Kidney (tissue), 14 donors: Measurements from ENCODE around the gene UBE2D1. TPM values are rescaled to one million over a fixed set of nuclear protein-coding genes. Genes with fewer than 3 reads are reported as not detected.

Experiments used
- DNase-seq, 5 donors: peaks; one replicate each; pipeline ENCODE4 v3.0.0-alpha.2; 2013 to 2020
- FAIRE-seq: peaks from 2 replicates; lab custom pipeline; 2012; peaks lifted over from hg19 to GRCh38; lab: Jason Lieb, UNC
- H3K27ac ChIP-seq, 2 donors: one replicate each; pipeline ENCODE4 v1.7.0; 2013; ENCODE audit warnings: low read depth in 2 of 2, low read length in 2 of 2, inconsistent platforms in 1 of 2
- H3K27me3 ChIP-seq: one replicate; pipeline ENCODE4 v1.7.1; 2013; ENCODE audit warnings: low read length, inconsistent platforms; ENCODE audit not compliant: control insufficient read depth, insufficient read depth
- H3K36me3 ChIP-seq, 3 donors: one replicate each; pipeline versions ENCODE4 v1.7.0 to v1.7.1; 2013; ENCODE audit warnings: low read length in 3 of 3, control low read depth in 1 of 3, inconsistent platforms in 1 of 3; ENCODE audit not compliant: insufficient read depth in 3 of 3, control insufficient read depth in 2 of 3
- H3K4me1 ChIP-seq, 3 donors: one replicate each; pipeline versions ENCODE4 v1.7.0 to v1.7.1; 2013; ENCODE audit warnings: low read length in 3 of 3, inconsistent platforms in 1 of 3, low read depth in 1 of 3; ENCODE audit not compliant: control insufficient read depth in 2 of 3, insufficient read depth in 2 of 3
- H3K4me3 ChIP-seq, 3 donors: one replicate each; pipeline versions ENCODE4 v1.7.0 to v1.8.1; 2013; ENCODE audit warnings: low read length in 3 of 3, control low read depth in 1 of 3, inconsistent platforms in 1 of 3
- H3K9ac ChIP-seq, 3 donors: one replicate each; pipeline versions ENCODE4 v1.7.0 to v1.7.1; 2013; ENCODE audit warnings: low read length in 3 of 3, control low read depth in 1 of 3, inconsistent platforms in 1 of 3
- H3K9me3 ChIP-seq, 3 donors: one replicate each; pipeline versions ENCODE4 v1.7.0 to v1.7.1; 2013; ENCODE audit warnings: low read length in 3 of 3, control low read depth in 1 of 3, inconsistent platforms in 1 of 3; ENCODE audit not compliant: control insufficient read depth in 2 of 3, insufficient read depth in 1 of 3
- CTCF ChIP-seq: IDR thresholded peaks from 3 replicates; pipeline ENCODE4 v1.5.1; 2012; ENCODE audit warnings: mild to moderate bottlenecking, moderate library complexity, borderline replicate concordance; ENCODE audit not compliant: insufficient read depth; ENCODE audit errors: extremely low read depth
- intact Hi-C: fragments of 100-400 bp; cut with DNase I; formaldehyde crosslinking; loops from one replicate; pipeline ENCODE4 v1.11.1; 2022
- polyA plus RNA-seq: library from polyadenylated mRNA; stranded (reverse); fragments of 350-450 nt; fragmentation: Illumina TruSeq; extraction: RNeasy Lipid Tissue Mini Kit (QIAGEN cat#74804); gene quantifications from one replicate; pipeline ENCODE4 v1.2.3, GENCODE V29; 2014; ENCODE audit warnings: low read depth, low replicate concordance; ENCODE audit not compliant: insufficient read depth
- total RNA-seq: library from RNA; stranded (reverse); fragmentation: NEBNext Ultra II Directional; extraction: Animal tissue kit (Norgen Biotek cat#: 25700); gene quantifications from one replicate; pipeline ENCODE4 v1.2.1, GENCODE V29; 2021
- donor health status: control.
- donor health status: control.
- donor health status: control.
- donor health status: control.
- donor health status: control.
- donor health status: DM: yes; HTN: yes; CAD: no.
- donor health status: Normal renal cell carcinoma (clear cell type).

Gene UBE2D1
- total and polyA plus RNA-seq, 2 donors from 2014 or later, result 12.0 to 15.4 TPM

- Histone ChIP-seq H3K27me3 (no peaks in the 10 kb centered on the region), H3K9ac (no peak overlapping the region), H3K4me3 (no peak overlapping the region), H3K36me3 (no peaks in the 10 kb centered on the region), H3K4me1 (no peaks in the 10 kb centered on the region), H3K9me3 (no peaks in the 10 kb centered on the region), H3K27ac (no peak overlapping the region)
- intact Hi-C loops, result no loop called here
- FAIRE-seq (no peak), DNase-seq (no peak)
- TF ChIP-seq CTCF, result no peak
Measured at GRCh38 chr10:58316874-58317273, 17.9 kb upstream of the UBE2D1 start.

- Histone ChIP-seq H3K4me3 (no peak overlapping the region), H3K27ac (no peak overlapping the region), H3K9me3 (no peaks in the 10 kb centered on the region), H3K36me3 (no peaks in the 10 kb centered on the region), H3K4me1 (no peaks in the 10 kb centered on the region), H3K27me3 (no peaks in the 10 kb centered on the region), H3K9ac (no peak overlapping the region)
- intact Hi-C loops, result no loop called here
- no peak for FAIRE-seq
- no peak for TF ChIP-seq CTCF
- DNase-seq, result no peak
Measured at GRCh38 chr10:58318346-58318745, 16.5 kb upstream of the UBE2D1 start.

GRCh38 chr10:58319599-58319998 is 15.2 kb upstream of the UBE2D1 start:
- no peaks in the 10 kb centered on the region for H3K27me3 ChIP-seq
- DNase-seq (no peak), FAIRE-seq (no peak)
- H3K4me1 ChIP-seq, result no peaks in the 10 kb centered on the region
- no peak overlapping the region for H3K4me3 ChIP-seq
- H3K27ac ChIP-seq, result no peak overlapping the region
- TF ChIP-seq CTCF, result no peak
- no peaks in the 10 kb centered on the region for H3K36me3 ChIP-seq
- H3K9ac ChIP-seq, result no peak overlapping the region
- no peaks in the 10 kb centered on the region for H3K9me3 ChIP-seq
- intact Hi-C loops, result no loop called here

- no peak overlapping the region for H3K4me3 ChIP-seq
- no peak overlapping the region for H3K9ac ChIP-seq
- H3K27me3 ChIP-seq, result no peaks in the 10 kb centered on the region
- DNase-seq (no peak), FAIRE-seq (no peak)
- no peak for TF ChIP-seq CTCF
- H3K27ac ChIP-seq, result no peak overlapping the region
- intact Hi-C loops, result no loop called here
- H3K9me3 ChIP-seq, result no peaks in the 10 kb centered on the region
- H3K36me3 ChIP-seq, result no peaks in the 10 kb centered on the region
- H3K4me1 ChIP-seq, result no peaks in the 10 kb centered on the region
Measured at GRCh38 chr10:58320351-58321049, 14.3 kb upstream of the UBE2D1 start.
